EL (cell line): ENCODE data around the gene ONECUT2.

Source experiments
- DNase-seq: peaks from one replicate; pipeline ENCODE4 v3.0.0-alpha.2; 2016

ONECUT2 gene

GRCh38 chr18:57533006-57533867, 98.1 kb downstream of the ONECUT2 start:
- DNase-seq = peak; percentile 7

- no peak for DNase-seq
Measured at GRCh38 chr18:57533868-57534510, 98.8 kb downstream of the ONECUT2 start.

GRCh38 chr18:57534511-57534909, 99.3 kb downstream of the ONECUT2 start:
- DNase-seq = no peak

- no peak for DNase-seq
Measured at GRCh38 chr18:57538614-57539013, 103.4 kb downstream of the ONECUT2 start.

DNA sequence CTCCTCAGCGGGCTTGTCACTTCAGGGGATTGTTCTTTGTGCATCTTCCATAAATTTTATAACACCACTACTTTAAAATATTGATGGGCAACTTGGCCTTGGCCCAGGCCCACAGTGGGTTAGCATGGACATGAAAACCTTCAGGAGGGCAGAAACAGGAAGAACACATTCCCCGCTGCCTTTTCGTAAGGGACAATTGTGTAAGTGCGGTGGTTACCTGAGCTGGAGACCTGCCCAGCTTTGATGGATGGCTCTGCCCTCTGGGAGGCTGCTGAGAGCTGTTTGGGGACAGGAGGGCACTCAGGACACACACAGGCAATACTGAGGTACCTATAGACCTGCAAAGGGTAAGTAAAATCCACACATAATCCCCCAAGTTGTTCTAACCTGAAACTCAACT, 104.5 kb downstream of the ONECUT2 start:
- DNase-seq = no peak
